Cardiac fibroblast (primary cell): ENCODE data around the gene TEX2.
"Not testable (repeated sequence)": the region's sequence is repeated elsewhere in the genome, so short reads cannot be mapped to it uniquely, and the experiment has no call there.

Experiments used
- DNase-seq, 2 donors: peaks; one replicate each; pipeline versions ENCODE4 v3.0.0 to v3.0.0-alpha.2; 2010; ENCODE audit warnings: low read depth in 2 of 2
- H3K4me3 ChIP-seq, 2 donors: replicated peaks in 1 of 2; 1 replicate in 1 of 2; 2 replicates in 1 of 2; pipeline ENCODE4 v1.5.1; 2011; ENCODE audit warnings: low read depth in 2 of 2, low read length in 2 of 2, mild to moderate bottlenecking in 2 of 2, moderate library complexity in 1 of 2
- CTCF ChIP-seq: IDR thresholded peaks from one replicate; pipeline ENCODE4 v1.5.1; 2011; ENCODE audit warnings: low read depth, mild to moderate bottlenecking, low read length, inconsistent platforms

TEX2 gene

DNA sequence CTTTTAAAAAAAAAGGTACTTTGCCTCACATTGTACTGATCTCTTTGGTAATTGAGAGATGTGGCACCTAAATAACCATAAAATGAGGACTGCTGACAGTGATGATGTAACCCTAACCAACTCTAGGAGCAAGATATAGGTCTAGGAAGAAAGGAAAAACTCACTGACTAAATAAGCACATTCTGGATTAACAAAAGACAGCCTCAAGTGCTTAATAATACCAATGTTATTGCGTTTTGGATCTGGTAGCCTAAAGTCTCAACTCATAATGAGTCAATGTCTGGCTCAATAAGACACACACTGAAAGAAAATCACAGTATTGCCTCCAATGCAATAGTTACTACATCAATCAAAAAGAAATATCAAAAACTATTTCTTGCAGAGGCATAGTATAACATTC is 136.1 kb downstream of the TEX2 start:
- no peak for TF ChIP-seq CTCF
- DNase-seq: peak in 1 of 2 donors; percentile 72
- H3K4me3 ChIP-seq: no peak overlapping the region

DNA sequence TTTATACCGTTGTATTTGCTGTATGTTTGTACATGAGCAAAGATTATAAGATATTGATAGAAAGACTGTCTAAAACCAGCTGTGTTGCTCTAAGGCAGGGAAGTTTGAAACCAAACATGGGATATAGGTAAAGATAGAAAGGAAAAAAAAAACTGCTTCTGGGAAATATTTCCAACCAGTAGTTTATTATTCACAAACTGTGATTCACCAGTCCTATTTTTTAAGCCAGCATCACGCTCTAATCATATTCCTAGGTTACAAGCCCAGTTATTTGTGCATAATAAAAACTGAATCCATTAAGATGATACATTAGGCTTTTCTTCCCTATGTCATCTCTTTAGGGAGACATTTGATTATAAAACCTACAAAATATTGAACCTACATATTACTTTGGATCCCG is 137.1 kb downstream of the TEX2 start:
- no peak overlapping the region for H3K4me3 ChIP-seq
- TF ChIP-seq CTCF: no peak
- DNase-seq: no peak

GRCh38 chr17:64124609-64125008 is 138.5 kb downstream of the TEX2 start:
- no peak overlapping the region for H3K4me3 ChIP-seq
- no peak for DNase-seq
- no peak for TF ChIP-seq CTCF

DNA sequence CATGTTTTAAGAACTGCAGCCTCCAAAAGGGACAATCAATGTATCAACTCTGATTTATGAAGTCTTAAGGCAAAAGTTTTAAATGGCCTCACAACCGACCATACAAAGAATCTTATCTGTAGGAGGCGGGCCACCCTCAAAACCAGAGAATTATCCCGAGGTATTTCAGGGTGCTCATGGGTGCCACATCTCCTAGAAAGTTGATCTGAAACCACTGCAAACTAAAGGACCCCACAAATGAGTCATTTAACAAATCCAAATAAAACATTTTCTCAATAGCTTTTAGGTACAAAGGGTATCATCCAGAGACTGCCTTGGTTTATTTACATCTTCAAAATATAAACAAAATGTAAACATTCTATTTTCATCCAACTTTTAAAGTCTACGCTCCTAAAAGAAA is 139.9 kb downstream of the TEX2 start:
- DNase-seq: no peak
- no peak overlapping the region for H3K4me3 ChIP-seq
- no peak for TF ChIP-seq CTCF

DNA sequence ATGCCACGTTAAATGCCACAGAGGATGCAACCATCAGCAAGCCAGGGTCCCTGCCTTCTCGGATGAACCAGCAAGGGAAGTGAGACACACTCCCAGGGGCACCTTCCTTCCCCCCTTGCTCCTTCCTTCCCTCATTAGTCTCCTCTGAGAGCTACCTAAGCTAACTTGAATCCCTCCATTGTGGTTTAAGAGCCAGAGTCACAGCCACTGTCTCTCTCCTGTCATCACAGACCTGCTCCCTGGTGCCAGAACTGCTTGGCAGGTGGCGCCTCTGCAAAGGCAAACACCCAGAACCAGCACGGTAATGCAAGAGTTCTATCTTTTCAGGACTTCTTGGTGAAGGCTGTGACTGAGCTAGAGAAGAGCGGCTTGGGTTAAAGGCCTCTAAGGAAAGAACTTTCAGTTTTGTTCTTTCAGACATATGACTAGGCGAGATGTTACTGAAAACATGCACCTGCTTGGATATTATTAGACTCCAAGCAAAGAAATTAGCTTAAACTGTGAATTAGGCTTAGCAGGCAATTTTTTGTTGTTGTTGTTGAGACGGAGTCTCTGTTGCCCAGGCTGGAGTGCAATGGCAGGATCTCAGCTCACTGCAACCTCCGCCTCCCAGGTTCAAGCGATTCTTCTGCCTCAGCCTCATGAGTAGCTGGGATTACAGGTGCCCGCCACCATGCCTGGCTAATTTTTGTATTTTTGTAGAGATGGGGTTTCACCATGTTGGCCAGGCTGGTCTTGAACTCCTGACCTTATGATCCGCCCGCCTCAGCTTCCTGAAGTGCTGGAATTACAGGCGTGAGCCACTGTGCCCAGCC is 141.9 kb downstream of the TEX2 start:
- not testable (repeated sequence) for H3K4me3 ChIP-seq, DNase-seq

DNA sequence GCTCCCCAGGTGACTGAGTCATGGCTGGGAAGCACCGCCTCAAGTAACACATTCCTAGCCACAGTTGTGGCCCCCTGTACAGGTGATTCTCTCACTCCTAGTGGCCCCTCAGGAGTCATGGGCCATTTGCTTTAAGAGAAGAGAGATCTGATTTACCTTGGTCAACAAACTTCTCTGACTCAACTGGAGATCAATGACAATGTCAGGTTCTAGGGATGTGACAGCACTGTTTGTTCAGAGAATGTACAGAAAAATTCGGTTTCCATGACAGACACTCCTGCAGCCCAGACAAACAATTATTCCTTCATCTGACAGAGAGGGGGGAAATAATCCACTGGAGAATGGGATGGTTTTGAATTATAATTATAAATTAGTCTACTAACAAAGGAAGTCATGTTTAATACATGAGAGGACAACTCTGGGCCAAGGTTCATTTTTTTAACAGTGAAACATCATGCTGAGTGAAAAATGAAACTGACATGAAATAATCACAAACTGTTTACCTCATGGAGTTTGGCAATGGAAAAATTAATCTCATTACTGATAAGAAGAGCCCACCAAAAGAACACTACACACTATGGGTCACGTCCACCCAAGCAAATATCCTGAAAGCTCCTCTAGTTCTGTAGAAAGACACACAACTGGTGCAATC is 142.8 kb downstream of the TEX2 start:
- no peak for TF ChIP-seq CTCF
- DNase-seq: no peak
- no peak overlapping the region for H3K4me3 ChIP-seq
